Skeletal muscle cell (primary cell): ENCODE measurements around the gene COA3.
A peak's percentile ranks its signal among the peaks of the same experiment; 100 is the strongest.

Experiments
- DNase-seq: peaks from one replicate; pipeline ENCODE4 v3.0.0-alpha.2; 2010; ENCODE audit warnings: low read depth
- H3K4me3 ChIP-seq: 2 replicates; pipeline ENCODE4 v1.5.1; 2011; ENCODE audit warnings: low read depth, mild to moderate bottlenecking, control low read depth, low read length, moderate library complexity

COA3 gene

DNA sequence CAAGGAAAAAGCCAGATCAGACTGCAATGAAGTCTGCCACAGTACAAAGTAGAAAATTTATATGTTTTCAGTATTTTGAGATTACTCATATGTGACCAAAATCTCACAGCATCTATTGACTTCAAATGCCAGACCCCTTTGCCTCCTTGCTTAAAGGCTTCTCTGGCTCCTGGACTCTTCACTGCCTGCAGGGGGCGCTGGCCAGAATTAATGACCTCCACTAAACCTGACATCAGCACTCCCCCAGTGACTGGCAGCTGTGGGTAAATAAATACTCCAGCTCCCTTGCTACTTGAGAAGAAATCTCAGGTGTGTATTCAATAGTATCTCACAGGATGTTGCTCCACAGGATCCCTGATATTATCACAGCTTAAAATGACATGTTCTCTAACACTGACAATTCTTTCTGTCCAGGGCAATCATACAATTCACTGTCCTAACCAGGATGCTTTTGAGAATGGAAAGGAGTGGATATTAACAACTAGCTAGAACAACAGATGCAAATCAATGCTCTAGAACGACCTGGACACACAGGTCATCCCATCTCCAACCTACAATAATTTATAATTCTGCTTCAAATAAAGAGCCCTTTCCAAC lies 21.5 kb upstream of the COA3 start:
- H3K4me3 ChIP-seq = no peak overlapping the region
- DNase-seq = no peak

DNA sequence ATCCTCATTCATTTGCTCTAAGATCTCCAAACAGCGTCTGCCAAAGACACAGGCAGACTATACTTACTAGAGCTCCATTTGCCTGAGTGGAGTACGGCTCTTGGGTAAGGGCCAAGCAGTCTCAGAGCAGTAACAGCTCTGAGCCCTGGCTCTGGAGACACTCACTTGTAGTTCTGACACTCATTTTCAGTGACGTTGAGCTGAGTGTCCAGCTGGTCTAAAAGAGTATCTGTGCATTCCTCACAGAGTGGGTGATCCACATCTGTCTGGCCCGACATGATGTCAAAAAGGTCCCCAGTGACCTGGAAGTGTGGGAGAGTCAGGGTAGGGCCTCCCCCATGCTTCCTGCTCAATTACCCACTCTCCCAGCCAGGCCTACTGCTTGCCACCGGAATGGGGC lies 19.9 kb upstream of the COA3 start:
- no peak overlapping the region for H3K4me3 ChIP-seq
- DNase-seq = peak; percentile 61

DNA sequence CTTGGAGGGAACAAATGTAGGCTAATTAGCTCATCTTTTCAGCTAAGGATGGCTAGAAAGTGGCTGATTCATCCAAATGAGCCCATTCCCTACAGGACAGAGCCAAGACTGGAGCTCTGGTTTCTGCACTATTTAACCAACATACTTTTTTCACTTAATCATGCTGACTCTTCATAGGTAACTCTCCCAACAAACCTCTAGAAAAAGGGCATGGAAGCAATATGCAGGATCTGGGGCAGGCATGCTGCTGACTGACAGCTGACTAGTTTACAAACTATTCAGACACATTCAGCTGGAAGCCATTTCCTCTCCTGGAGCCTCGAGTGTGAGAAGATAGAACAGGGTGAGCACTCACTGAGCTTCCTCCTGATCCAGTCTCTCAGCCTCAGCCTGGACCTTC lies 19.4 kb upstream of the COA3 start:
- H3K4me3 ChIP-seq = no peak overlapping the region
- no peak for DNase-seq

DNA sequence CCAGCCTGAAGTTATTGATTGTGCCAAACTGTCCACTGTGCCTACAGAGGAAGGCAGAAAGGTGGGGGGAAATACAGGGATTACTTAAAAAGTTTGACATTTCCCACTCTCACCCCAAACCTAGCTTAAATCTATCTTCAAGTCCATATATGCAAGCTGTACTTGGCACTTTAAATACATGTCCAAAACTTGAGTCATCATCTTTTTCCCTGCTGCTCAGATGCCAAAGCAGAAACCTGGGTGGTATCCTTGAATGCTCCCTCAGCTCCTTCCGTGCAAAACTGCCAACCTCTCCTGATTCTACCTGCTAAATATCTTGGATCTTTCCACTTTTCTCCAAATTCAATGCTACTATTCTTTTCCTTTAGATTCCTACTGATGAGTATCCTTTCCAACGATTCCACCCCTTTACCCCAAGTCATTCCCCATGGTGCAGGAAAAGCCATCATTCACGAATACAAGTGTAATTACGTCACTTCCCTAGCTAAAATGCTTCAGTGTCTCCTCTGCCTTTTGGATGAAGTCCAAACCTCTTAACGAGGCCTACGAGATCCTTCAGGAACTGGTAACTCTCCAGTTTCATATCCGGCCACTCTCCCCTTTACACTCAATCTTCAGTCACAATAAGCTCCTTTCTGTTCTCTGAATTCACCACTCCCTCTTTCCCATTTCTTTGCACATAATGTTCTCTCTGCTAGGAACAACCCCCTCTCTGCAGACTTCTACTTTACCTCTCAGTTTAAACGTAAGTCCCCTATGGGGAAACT lies 16.3 kb upstream of the COA3 start:
- peak; percentile 93 for DNase-seq
- H3K4me3 ChIP-seq = no peak overlapping the region

DNA sequence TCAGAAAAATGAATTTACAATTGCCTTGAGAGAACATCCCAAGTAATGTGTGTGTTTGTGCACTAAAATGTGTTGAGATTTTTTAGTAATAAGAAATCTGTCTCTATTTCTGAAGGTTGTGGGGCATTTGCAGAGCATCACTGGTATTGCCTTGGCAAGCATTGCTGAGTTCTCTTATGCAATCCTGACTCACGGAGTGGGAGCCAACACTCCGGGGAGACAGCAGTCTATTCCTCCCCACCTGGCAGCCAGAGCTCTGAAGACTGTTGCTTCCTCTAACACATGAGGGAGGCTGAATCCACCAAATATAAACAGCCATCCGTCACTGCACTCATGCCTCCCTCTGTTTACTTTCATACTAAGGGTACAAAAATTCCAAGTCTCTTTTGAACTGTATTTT lies 10.7 kb upstream of the COA3 start:
- DNase-seq = peak; percentile 64
- no peak overlapping the region for H3K4me3 ChIP-seq

DNA sequence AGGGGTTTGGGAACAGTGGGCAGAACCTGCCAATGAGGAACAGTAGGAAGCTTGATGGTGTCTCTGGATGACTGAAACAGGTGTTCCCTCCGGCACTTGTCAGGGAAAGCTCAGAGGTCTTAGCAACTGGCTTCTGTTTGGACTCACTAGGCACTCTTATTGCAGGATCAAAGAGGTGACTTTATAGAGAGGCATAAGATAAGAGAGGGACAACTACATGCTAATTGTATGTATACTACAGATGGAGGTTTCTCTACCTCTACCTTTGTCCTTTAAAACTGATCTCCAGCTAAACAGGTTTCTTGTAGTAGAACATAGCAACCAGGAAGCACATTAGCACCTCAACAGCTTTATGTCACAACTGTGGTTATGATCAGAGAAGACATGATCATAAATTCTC lies 7.7 kb upstream of the COA3 start:
- no peak overlapping the region for H3K4me3 ChIP-seq
- DNase-seq = no peak

DNA sequence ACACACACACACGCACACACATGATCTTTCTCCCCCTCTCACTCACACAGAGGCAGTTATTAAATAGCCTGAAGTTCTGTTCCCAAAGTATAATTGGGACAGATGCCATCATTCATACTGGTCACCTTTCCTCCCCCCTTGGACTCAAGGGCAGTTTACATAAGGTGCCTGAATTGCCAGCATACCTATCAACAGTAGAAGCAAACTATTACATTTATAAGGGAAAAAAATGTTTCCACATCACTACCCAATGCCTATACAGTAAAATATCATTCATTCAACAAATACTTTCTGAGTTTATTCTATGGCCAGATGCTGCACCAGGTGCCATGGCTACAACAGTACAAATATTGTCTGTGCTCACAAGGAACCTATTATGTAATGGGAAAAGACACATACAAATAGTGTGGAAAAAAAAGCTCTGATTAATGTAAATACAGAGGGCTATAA lies 6.4 kb upstream of the COA3 start:
- H3K4me3 ChIP-seq = no peak overlapping the region
- no peak for DNase-seq

DNA sequence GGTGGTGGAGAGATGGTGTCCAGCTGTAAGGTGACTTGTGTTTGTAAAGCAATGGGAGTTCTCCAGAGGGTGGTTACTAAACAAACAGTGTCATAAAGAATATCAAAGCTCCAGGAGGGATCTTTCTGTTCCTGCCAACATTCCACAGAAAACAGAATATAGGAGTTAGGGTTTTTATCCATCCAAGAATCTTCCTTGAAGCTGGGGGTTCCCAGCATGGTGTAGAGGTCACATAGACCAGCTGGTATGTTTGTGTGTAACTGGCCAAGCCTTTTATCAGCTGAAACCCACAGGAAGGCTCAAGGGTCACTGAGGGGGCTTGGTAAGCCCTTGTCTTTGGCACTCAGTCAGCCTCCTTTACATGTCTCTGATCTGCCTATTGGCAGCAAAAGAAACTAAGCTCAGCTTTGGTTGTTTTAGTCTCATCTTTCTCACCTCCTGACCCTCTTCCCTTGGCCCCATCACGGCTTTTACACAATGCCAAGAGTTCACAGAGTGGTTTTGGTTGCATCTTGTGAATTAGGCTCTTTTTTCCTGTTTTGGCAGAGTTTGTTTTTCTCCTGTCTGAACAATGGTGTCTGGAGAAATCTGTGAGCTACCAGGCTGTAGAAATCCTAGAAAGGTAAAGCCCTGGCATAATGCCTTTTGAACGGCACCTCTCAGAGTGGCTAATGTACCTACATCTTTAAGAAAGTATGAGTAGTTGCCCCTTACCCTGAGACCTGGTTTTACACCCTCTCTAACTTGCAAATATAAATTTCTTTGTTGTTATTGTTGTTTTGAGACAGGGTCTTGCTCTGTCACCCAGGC lies 4.8 kb upstream of the COA3 start:
- no peak for DNase-seq
- H3K4me3 ChIP-seq = no peak overlapping the region

DNA sequence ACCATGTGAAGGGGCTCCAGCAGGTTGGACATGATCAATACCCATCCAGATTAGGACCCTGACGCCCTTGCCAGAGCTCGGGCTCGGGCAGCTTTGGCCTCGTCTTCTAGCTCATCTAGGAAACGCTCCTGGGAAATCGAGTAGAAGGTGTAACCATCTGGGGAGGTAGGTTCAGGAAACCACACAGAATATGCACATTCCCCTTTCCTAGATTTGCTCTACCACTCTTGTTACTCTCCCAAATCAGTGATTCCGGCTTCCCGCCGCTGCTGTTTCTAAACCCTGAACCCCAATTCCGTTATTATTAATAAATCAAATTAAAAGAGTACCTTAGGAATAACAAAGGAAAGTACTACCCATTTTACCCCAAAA lies 507 bp downstream of the COA3 start:
- no peak for DNase-seq
- peak overlapping the region; percentile 80 for H3K4me3 ChIP-seq

DNA sequence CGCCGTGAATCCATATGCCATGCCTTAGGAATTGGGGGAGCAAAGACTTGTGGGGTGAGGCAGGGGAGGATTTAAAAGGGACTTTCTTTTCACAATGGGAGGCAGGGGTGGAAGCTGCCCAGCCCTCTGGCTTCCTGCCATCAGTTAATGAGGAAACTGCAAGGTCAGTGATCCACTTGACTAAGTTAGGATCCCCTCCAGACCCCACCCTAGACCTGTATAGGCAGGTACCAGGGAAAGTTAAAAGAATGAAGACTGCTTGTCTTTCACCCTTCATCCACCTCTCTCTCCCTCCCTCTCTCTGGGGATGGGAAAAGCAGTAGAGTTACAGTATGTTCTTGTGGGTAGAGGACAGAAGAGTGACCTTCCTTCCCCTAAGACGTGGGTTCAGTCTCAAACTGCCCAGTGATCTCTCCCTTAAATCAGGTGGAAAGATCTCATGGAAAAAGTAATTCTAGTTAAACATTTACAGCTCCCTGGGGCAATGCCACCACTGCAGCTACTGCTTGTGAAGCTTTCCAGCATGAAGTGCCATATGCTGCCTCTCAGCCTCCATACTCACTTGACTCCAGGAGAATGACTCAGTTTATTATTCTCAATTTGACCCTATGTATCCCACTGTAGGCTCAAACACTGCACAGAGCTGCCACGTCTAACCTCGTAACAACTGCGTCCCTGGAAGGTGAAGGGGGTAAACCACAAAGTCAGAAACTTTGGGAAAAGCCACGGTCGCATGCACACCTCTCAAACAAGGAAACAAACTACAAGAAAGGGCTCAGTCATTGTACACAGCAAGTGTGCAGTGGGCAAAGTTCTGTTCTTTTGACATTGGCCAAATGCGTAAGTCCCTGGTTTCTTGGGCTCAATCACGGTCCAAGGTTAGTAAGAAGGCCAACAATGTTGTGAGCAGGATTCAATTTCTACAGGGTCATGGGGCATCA lies 1.2 kb downstream of the COA3 start:
- DNase-seq = no peak
- peak overlapping the region; percentile 80 for H3K4me3 ChIP-seq

DNA sequence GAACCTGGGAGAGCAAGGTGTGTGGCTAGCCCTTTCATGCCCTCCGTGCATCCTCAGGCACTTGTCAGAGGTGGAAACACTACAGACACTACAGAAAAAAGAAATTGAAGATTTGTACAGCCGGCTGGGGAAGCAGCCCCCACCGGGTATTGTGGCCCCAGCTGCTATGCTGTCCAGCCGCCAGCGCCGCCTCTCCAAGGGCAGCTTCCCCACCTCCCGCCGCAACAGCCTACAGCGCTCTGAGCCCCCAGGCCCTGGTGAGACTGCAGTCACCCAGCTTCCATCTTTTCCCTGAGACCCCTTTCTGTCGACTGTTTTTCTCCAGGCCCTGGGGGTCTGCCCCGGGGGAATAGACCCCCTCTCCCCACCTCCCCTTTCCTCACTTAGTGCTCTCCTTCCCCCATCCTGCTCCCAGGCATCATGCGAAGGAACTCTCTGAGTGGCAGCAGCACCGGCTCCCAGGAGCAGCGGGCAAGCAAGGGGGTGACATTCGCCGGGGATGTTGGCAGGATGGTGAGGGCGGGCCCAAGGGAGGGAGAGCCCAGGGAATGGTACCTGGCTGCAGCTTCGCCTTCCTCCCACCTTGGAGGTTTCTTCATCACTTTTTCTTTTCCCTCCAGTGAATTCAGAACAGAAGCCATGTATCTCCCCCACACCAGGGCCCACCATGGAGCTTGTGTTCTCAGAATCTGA lies 2.3 kb downstream of the COA3 start:
- no peak overlapping the region for H3K4me3 ChIP-seq
- no peak for DNase-seq

DNA sequence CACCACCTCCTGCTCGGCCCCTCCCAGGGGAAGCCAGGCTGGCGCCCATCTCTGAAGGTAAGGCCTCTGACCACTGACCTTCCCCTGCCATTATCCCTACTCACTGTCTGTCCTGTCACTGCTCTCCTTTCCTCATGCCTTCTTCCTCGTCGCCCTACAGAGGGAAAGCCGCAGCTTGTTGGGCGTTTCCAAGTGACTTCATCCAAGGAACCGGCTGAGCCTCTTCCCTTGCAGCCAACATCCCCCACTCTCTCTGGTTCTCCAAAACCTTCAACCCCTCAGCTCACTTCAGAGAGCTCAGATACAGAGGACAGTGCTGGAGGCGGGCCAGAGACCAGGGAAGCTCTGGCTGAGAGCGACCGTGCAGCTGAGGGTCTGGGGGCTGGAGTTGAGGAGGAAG lies 3.0 kb downstream of the COA3 start:
- no peak for DNase-seq
- no peak overlapping the region for H3K4me3 ChIP-seq

DNA sequence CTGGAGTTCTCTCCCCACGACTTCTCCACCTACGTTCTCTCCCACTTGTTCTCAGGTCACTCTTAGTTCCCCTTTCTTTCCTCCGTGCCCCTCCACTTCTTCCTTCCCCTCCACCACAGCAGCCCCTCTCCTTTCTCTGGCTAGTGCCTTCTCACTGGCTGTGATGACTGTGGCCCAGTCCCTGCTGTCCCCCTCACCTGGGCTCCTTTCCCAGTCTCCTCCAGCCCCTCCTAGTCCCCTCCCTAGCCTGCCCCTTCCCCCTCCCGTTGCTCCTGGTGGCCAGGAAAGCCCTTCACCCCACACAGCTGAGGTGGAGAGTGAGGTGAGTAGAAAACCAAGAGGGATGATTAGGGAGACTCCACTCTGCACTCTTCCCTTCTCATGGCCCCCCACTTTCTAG lies 3.4 kb downstream of the COA3 start:
- no peak for DNase-seq
- H3K4me3 ChIP-seq = no peak overlapping the region

DNA sequence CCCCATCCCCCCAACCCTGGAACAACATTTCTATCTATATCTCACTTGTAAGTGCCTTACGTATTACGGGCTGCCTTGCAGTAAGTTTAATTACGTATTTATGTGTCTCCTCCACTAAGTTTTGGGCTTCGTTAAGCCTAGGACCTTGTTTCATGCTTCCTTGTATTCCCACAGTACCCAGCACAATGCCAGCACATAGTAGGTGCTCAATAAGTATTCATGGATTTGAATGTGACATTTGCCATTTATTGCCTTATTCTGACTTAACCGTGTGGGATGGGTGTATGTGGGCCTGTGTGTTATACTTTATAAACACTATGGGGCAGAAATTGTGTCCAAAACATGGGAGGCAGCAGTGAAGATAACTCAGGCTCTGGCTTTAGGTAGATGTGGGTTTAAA lies 6.0 kb downstream of the COA3 start:
- H3K4me3 ChIP-seq = no peak overlapping the region
- no peak for DNase-seq

DNA sequence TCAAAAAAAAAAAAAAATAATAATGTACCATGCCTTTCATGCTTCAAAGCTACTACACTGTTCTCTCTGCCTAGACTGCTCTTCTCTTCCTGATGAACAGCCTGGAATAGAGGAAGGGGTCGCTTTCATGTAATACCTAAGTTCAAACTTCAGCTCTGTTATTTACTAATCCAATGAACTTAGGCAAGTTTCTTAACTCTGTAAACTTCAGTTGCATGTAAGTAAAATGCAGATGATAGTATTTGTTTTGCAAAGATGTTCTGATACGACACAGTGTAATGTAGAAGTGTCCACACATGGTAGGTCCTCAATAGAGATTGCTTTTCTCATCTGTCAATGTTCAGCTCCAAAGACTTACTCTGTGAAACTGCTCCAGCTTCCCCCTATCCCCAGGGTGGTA lies 6.6 kb downstream of the COA3 start:
- no peak for DNase-seq
- H3K4me3 ChIP-seq = no peak overlapping the region

DNA sequence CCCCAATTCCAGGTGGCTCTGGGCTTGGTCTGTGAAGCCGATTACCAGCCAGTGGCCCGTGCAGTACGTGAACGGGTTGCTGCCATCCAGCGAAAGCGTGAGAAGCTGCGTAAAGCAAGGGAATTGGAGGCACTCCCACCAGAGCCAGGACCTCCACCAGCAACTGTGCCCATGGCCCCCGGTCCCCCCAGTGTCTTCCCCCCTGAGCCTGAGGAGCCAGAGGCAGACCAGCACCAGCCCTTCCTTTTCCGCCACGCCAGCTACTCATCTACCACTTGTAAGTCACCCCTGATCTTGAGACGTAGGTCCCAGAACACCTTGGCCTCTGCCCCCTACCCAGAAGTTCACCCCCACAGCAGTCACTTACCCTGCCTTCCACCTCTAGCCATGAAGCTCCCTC lies 11.2 kb downstream of the COA3 start:
- no peak for DNase-seq
- no peak overlapping the region for H3K4me3 ChIP-seq

DNA sequence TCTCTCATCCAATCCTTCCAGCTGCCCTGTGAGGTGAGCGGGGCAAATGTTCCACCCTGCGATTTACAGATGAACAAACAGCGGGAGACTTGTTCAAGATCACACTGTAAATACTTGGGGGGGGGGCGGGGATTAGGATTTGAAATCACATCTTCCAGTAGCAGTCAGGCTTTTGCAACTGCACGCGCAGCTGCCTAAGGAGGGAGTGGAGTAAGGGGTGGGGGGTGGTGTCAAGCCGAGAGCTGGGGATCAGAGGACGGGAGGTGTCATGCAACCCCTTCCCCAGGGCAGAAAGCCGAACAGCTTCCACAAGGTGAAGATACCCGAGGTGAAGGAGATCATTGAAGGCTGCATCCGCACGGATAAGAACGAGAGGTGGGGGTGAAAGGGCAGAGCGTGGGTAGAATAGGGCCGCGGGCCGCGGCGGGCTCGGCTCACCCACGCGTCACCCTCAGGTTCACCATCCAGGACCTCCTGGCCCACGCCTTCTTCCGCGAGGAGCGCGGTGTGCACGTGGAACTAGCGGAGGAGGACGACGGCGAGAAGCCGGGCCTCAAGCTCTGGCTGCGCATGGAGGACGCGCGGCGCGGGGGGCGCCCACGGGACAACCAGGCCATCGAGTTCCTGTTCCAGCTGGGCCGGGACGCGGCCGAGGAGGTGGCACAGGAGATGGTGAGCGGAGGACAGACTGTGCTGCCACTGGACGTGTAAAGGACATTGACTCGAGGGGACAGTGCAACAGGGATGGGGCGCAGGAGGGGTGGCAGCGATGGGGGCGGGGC lies 13.5 kb downstream of the COA3 start:
- no peak for DNase-seq
- H3K4me3 ChIP-seq = no peak overlapping the region

DNA sequence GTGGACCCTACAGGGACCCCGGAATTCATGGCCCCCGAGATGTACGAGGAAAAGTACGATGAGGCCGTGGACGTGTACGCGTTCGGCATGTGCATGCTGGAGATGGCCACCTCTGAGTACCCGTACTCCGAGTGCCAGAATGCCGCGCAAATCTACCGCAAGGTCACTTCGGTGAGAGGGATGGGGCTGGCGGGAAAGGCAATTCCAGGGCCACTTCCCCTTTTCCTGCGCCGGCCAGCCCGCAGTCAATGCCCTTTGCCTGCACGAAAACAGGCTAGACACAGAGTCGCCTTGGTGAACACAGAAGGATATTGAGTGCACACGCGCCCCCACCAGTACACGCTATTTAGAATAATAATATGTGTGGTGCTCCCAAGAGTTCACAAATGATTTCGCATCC lies 14.1 kb downstream of the COA3 start:
- DNase-seq = no peak
- no peak overlapping the region for H3K4me3 ChIP-seq
